Measurements from ENCODE around the gene RPS6KA5. TPM values are rescaled to one million over a fixed set of nuclear protein-coding genes. Genes with fewer than 3 reads are reported as not detected.

RPS6KA5 gene
- total and polyA plus RNA-seq, 2 donors (not counting 1 experiment from before 2014, with no cell fraction given) = 6.0 to 34.6 TPM

DNA sequence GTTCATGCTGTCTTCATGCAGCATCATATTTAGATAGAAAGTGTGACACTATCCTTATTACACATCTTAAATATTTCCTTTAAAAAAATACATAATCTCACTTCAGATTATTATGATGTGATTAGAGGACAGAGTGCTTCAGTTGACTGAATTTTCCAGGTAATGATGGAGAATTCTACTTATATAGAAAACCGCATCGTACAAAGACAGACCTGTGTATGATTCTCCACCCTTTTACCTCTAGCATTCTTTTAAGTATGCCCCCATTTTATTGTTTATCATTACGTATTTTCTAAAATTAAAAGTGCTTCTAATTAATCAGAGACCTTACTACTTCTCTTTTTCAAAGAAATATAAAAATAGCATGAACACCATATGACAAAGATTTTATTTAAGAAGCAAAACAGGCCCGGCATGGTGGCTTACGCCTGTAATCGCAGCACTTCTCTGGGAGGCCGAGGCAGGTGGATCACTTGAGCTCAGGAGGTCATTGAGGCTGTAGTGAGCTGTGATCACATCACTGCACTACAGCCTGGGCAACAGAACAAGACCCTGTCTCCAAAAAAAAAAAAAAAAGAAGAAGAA is 13.9 kb downstream of the RPS6KA5 start:
- Histone ChIP-seq H3K27ac (ENCODE audit: low read length in 2 of 2) (peak overlapping the region; percentile 25 to 29), H3K4me1 (ENCODE audit: control insufficient read depth in 2 of 2, insufficient read depth in 2 of 2, low read length in 2 of 2) (peaks cover 34 to 35% of the 10 kb centered on the region in 2 donors), H3K27me3 (replicated peaks in 1 of 4; ENCODE audit: control extremely low read depth in 1 of 4, control insufficient read depth in 3 of 4, insufficient read depth in 4 of 4, low read length in 3 of 4) (no peaks in the 10 kb centered on the region), H4K20me1 (ENCODE audit: control insufficient read depth, insufficient read depth, low read length, poor library complexity, severe bottlenecking) (peaks cover 12% of the 10 kb centered on the region), H2AFZ (ENCODE audit: insufficient read depth, low read depth, low read length, poor library complexity, severe bottlenecking) (no peak overlapping the region), H3K4me2 (replicated peaks; ENCODE audit: low read depth, low read length, poor library complexity, severe bottlenecking) (peak overlapping the region; percentile 34), H3K4me3 (ENCODE audit: control extremely low read depth in 1 of 5, extremely low read depth in 1 of 5, insufficient read depth in 1 of 5, low read depth in 2 of 5, low read length in 4 of 5) (no peak overlapping the region), H3K9ac (ENCODE audit: low read length) (peak overlapping the region; percentile 9), H3K36me3 (replicated peaks in 1 of 2; ENCODE audit: control extremely low read depth in 1 of 2, control insufficient read depth in 1 of 2, extremely low read depth in 1 of 2, insufficient read depth in 2 of 2, low read length in 1 of 2) (peaks cover 2 to 4% of the 10 kb centered on the region in 2 experiments), H3K9me3 (ENCODE audit: control extremely low read depth in 1 of 3, control insufficient read depth in 2 of 3, insufficient read depth in 1 of 3, low read length in 2 of 3) (no peaks in the 10 kb centered on the region), H3K79me2 (ENCODE audit: control insufficient read depth, insufficient read depth, low read length) (peaks cover 100% of the 10 kb centered on the region)
- peak; percentile 17 for ATAC-seq (ENCODE audit: low read depth)
- H3K9me3 Mint-ChIP-seq (ENCODE audit: insufficient read depth) = no peaks in the 10 kb centered on the region
- TF ChIP-seq, protein P1, sequence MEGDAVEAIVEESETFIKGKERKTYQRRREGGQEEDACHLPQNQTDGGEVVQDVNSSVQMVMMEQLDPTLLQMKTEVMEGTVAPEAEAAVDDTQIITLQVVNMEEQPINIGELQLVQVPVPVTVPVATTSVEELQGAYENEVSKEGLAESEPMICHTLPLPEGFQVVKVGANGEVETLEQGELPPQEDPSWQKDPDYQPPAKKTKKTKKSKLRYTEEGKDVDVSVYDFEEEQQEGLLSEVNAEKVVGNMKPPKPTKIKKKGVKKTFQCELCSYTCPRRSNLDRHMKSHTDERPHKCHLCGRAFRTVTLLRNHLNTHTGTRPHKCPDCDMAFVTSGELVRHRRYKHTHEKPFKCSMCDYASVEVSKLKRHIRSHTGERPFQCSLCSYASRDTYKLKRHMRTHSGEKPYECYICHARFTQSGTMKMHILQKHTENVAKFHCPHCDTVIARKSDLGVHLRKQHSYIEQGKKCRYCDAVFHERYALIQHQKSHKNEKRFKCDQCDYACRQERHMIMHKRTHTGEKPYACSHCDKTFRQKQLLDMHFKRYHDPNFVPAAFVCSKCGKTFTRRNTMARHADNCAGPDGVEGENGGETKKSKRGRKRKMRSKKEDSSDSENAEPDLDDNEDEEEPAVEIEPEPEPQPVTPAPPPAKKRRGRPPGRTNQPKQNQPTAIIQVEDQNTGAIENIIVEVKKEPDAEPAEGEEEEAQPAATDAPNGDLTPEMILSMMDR (IDR thresholded peaks at IDR 0.05) = no peak
- no peak for TF ChIP-seq EZH2 (IDR thresholded peaks at IDR 0.05; ENCODE audit: borderline replicate concordance, insufficient read depth, low read depth, low read length, poor library complexity, severe bottlenecking)
- intact Hi-C loops (cut with micrococcal nuclease) = no loop called here
- peaks cover 50% of the 10 kb centered on the region for H3K4me1 Mint-ChIP-seq
- peak overlapping the region; percentile 44 for H3K4me3 Mint-ChIP-seq
- POLR2A ChIA-PET = no interaction called here
- no peak for DNase-seq
- no peaks in the 10 kb centered on the region for H3K27me3 Mint-ChIP-seq
- CTCF ChIA-PET = no interaction called here
- peak overlapping the region; percentile 56 for H3K27ac Mint-ChIP-seq
- WGBS (ENCODE audit: insufficient coverage) = 60% methylated on average over 1 of the region's 7 CpGs

- peaks cover 51% of the 10 kb centered on the region for H3K4me1 Mint-ChIP-seq
- no peak overlapping the region for H3K4me2 ChIP-seq (replicated peaks; ENCODE audit: low read depth, low read length, poor library complexity, severe bottlenecking)
- H3K4me3 Mint-ChIP-seq = no peak overlapping the region
- ATAC-seq (ENCODE audit: low read depth) (no peak), DNase-seq (no peak)
- H3K79me2 ChIP-seq (ENCODE audit: control insufficient read depth, insufficient read depth, low read length) = peaks cover 85% of the 10 kb centered on the region
- H4K20me1 ChIP-seq (ENCODE audit: control insufficient read depth, insufficient read depth, low read length, poor library complexity, severe bottlenecking) = peaks cover 7% of the 10 kb centered on the region
- no peaks in the 10 kb centered on the region for H3K9me3 Mint-ChIP-seq (ENCODE audit: insufficient read depth)
- H3K27me3 Mint-ChIP-seq = no peaks in the 10 kb centered on the region
- no peak overlapping the region for H2AFZ ChIP-seq (ENCODE audit: insufficient read depth, low read depth, low read length, poor library complexity, severe bottlenecking)
- no peak overlapping the region for H3K4me3 ChIP-seq (ENCODE audit: control extremely low read depth in 1 of 5, extremely low read depth in 1 of 5, insufficient read depth in 1 of 5, low read depth in 2 of 5, low read length in 4 of 5)
- WGBS (ENCODE audit: insufficient coverage) = no CpG with 5 or more reads among the region's 2 CpGs
- no peak overlapping the region for H3K27ac Mint-ChIP-seq
- POLR2A ChIA-PET = no interaction called here
- H3K27me3 ChIP-seq (replicated peaks in 1 of 4; ENCODE audit: control extremely low read depth in 1 of 4, control insufficient read depth in 3 of 4, insufficient read depth in 4 of 4, low read length in 3 of 4) = no peaks in the 10 kb centered on the region
- no peaks in the 10 kb centered on the region for H3K9me3 ChIP-seq (ENCODE audit: control extremely low read depth in 1 of 3, control insufficient read depth in 2 of 3, insufficient read depth in 1 of 3, low read length in 2 of 3)
- TF ChIP-seq, protein P1 (IDR thresholded peaks at IDR 0.05) = no peak
- no peak for TF ChIP-seq EZH2 (IDR thresholded peaks at IDR 0.05; ENCODE audit: borderline replicate concordance, insufficient read depth, low read depth, low read length, poor library complexity, severe bottlenecking)
- no peak overlapping the region for H3K27ac ChIP-seq (ENCODE audit: low read length in 2 of 2)
- H3K4me1 ChIP-seq (ENCODE audit: control insufficient read depth in 2 of 2, insufficient read depth in 2 of 2, low read length in 2 of 2) = peaks cover 13 to 16% of the 10 kb centered on the region in 2 donors
- intact Hi-C loops (cut with micrococcal nuclease) = no loop called here
- CTCF ChIA-PET = interaction anchor here (1.0 to 1.1 kb wide), 3 partner anchors 10 to 133 kb away, joined by 3 to 4 read pairs (median 3); no protein-coding TSS in a partner anchor
- H3K9ac ChIP-seq (ENCODE audit: low read length) = no peak overlapping the region
- peaks cover 6% of the 10 kb centered on the region in 2 experiments for H3K36me3 ChIP-seq (replicated peaks in 1 of 2; ENCODE audit: control extremely low read depth in 1 of 2, control insufficient read depth in 1 of 2, extremely low read depth in 1 of 2, insufficient read depth in 2 of 2, low read length in 1 of 2)
Observed at GRCh38 chr14:91041450-91041849, 19.0 kb downstream of the RPS6KA5 start.
